HEK293 (cell line): Measurements from ENCODE around the gene NDUFB1.
A peak's percentile ranks its signal among the peaks of the same experiment; 100 is the strongest.

Experiments used
- CTCF ChIP-seq: fragments of 450-650 bp; formaldehyde crosslinking; IDR thresholded peaks from 2 replicates; pipeline ENCODE4 v1.5.1; 2016; ENCODE audit warnings: missing biosample characterization, missing genetic modification characterization
- HIC1 ChIP-seq: fragments of 450-650 bp; formaldehyde crosslinking; IDR thresholded peaks from 2 replicates; pipeline ENCODE4 v1.5.1; 2016; ENCODE audit warnings: missing biosample characterization, missing genetic modification characterization
- KLF17 ChIP-seq: fragments of 450-650 bp; formaldehyde crosslinking; IDR thresholded peaks from 2 replicates; pipeline ENCODE4 v1.5.1; 2016; ENCODE audit warnings: missing biosample characterization, missing genetic modification characterization
- MEIS1 ChIP-seq: sonication (generic); formaldehyde crosslinking; IDR thresholded peaks from 2 replicates; pipeline ENCODE4 v1.8.1; 2022; ENCODE audit warnings: missing genetic modification reagents, mild to moderate bottlenecking, borderline replicate concordance
- ZBTB11 ChIP-seq: fragments of 450-650 bp; formaldehyde crosslinking; conservative IDR thresholded peaks from 2 replicates; pipeline ENCODE4 v1.5.1; 2016; ENCODE audit warnings: low read depth, missing biosample characterization, missing genetic modification characterization
- ZBTB26 ChIP-seq: fragments of 450-650 bp; formaldehyde crosslinking; optimal IDR thresholded peaks from 2 replicates; pipeline ENCODE3; 2016; ENCODE audit warnings: missing biosample characterization, mild to moderate bottlenecking, missing genetic modification characterization
- ZFP69B ChIP-seq: fragments of 450-650 bp; formaldehyde crosslinking; IDR thresholded peaks from 2 replicates; pipeline ENCODE4 v1.5.1; 2016; ENCODE audit warnings: missing biosample characterization, missing genetic modification characterization
- ZNF112 ChIP-seq: fragments of 450-650 bp; formaldehyde crosslinking; IDR thresholded peaks from 2 replicates; pipeline ENCODE4 v1.5.0; 2017; ENCODE audit warnings: missing biosample characterization, missing genetic modification characterization
- ZNF157 ChIP-seq: fragments of 450-650 bp; formaldehyde crosslinking; IDR thresholded peaks from 2 replicates; pipeline ENCODE4 v1.5.1; 2016; ENCODE audit warnings: missing biosample characterization, missing genetic modification characterization
- ZNF211 ChIP-seq: fragments of 450-650 bp; formaldehyde crosslinking; IDR thresholded peaks from 2 replicates; pipeline ENCODE4 v1.5.1; 2016; ENCODE audit warnings: low read depth, missing biosample characterization, missing genetic modification characterization
- ZNF239 ChIP-seq: fragments of 450-650 bp; formaldehyde crosslinking; IDR thresholded peaks from 2 replicates; pipeline ENCODE4 v1.5.1; 2016; ENCODE audit warnings: missing biosample characterization, missing genetic modification characterization
- ZNF366 ChIP-seq: fragments of 450-650 bp; formaldehyde crosslinking; conservative IDR thresholded peaks from 2 replicates; pipeline ENCODE4 v1.5.1; 2016; ENCODE audit warnings: missing biosample characterization, missing genetic modification characterization
- ZNF558 ChIP-seq: fragments of 450-650 bp; formaldehyde crosslinking; IDR thresholded peaks from 2 replicates; pipeline ENCODE4 v1.5.1; 2016; ENCODE audit warnings: missing biosample characterization, missing genetic modification characterization
- ZNF561 ChIP-seq: fragments of 450-650 bp; IDR thresholded peaks from 2 replicates; pipeline ENCODE4 v1.5.1; 2018; ENCODE audit warnings: missing biosample characterization, missing genetic modification characterization, borderline replicate concordance
- ZNF580 ChIP-seq: fragments of 450-650 bp; formaldehyde crosslinking; IDR thresholded peaks from 2 replicates; pipeline ENCODE4 v1.5.1; 2016; ENCODE audit warnings: missing biosample characterization, missing genetic modification characterization
- ZNF585B ChIP-seq: fragments of 450-650 bp; formaldehyde crosslinking; IDR thresholded peaks from 2 replicates; pipeline ENCODE4 v1.5.1; 2016; ENCODE audit warnings: missing biosample characterization, missing genetic modification characterization
- ZNF626 ChIP-seq: fragments of 450-650 bp; sonication (Bioruptor Pico); formaldehyde crosslinking; IDR thresholded peaks from 2 replicates; pipeline ENCODE4 v1.5.1; 2018; ENCODE audit warnings: missing biosample characterization, missing genetic modification characterization, inconsistent platforms
- ZNF645 ChIP-seq: fragments of 450-650 bp; formaldehyde crosslinking; IDR thresholded peaks from 2 replicates; pipeline ENCODE4; 2016; ENCODE audit warnings: missing biosample characterization, missing genetic modification characterization
- ZNF660 ChIP-seq: fragments of 450-650 bp; IDR thresholded peaks from 2 replicates; pipeline ENCODE4 v1.5.1; 2018; ENCODE audit warnings: missing biosample characterization, mild to moderate bottlenecking, missing genetic modification characterization
- ZNF704 ChIP-seq: fragments of 450-650 bp; formaldehyde crosslinking; IDR thresholded peaks from 2 replicates; pipeline ENCODE4 v1.5.1; 2016; ENCODE audit warnings: missing biosample characterization, missing genetic modification characterization
- ZNF707 ChIP-seq: fragments of 450-650 bp; formaldehyde crosslinking; IDR thresholded peaks from 2 replicates; pipeline ENCODE4 v1.5.1; 2016; ENCODE audit warnings: missing biosample characterization, missing genetic modification characterization
- ZNF776 ChIP-seq: fragments of 450-650 bp; formaldehyde crosslinking; IDR thresholded peaks from 2 replicates; pipeline ENCODE4 v1.5.0; 2017; ENCODE audit warnings: missing biosample characterization, missing genetic modification characterization, borderline replicate concordance
- ZNF785 ChIP-seq: fragments of 450-650 bp; formaldehyde crosslinking; IDR thresholded peaks from 2 replicates; pipeline ENCODE4 v1.5.1; 2016; ENCODE audit warnings: missing biosample characterization, missing genetic modification characterization
- ZSCAN18 ChIP-seq: fragments of 450-650 bp; formaldehyde crosslinking; IDR thresholded peaks from 2 replicates; pipeline ENCODE4 v1.5.1; 2016; ENCODE audit warnings: missing biosample characterization, missing genetic modification characterization
- ZSCAN30 ChIP-seq: fragments of 450-650 bp; IDR thresholded peaks from 2 replicates; pipeline ENCODE4 v1.5.1; 2018; ENCODE audit warnings: missing biosample characterization, mild to moderate bottlenecking, missing genetic modification characterization, moderate library complexity

The NDUFB1 gene

GRCh38 chr14:92121670-92122350 is at the start of gene NDUFB1, which contains the start of gene CPSF2 (continued):
- TF ChIP-seq ZNF585B (tag by site-specific recombination) (no peak), HIC1 (tag by site-specific recombination) (peak; percentile 63; the same call in 1 of the 2 replicates), ZNF239 (no peak), KLF17 (peak; percentile 75; the same call in 1 of the 2 replicates), ZBTB11 (tag by site-specific recombination) (peak; percentile 44; the same call in 1 of the 2 replicates), ZNF558 (tag by site-specific recombination) (peak; percentile 72), MEIS1 (CRISPR knock-in tag) (no peak), ZNF580 (tag by site-specific recombination) (peak; percentile 92), ZBTB26 (tag by site-specific recombination) (peak; percentile 76), ZNF704 (tag by site-specific recombination) (peak; percentile 91), ZFP69B (peak; percentile 37; the same call in 1 of the 2 replicates), ZNF785 (tag by site-specific recombination) (no peak), ZNF561 (tag by site-specific recombination) (no peak), ZNF157 (no peak), ZNF366 (tag by site-specific recombination) (no peak), ZNF626 (tag by site-specific recombination) (no peak), ZNF112 (tag by site-specific recombination) (no peak), ZNF660 (tag by site-specific recombination) (0 out of 2 replicates have a peak, but pooled peaks have one; percentile 19), ZNF776 (tag by site-specific recombination) (no peak), ZSCAN30 (tag by site-specific recombination) (peak; percentile 44; the same call in 1 of the 2 replicates), ZNF211 (tag by site-specific recombination) (no peak), CTCF (tag by site-specific recombination) (peak; percentile 25; the same call in 1 of the 2 replicates), ZNF707 (no peak), ZNF645 (tag by site-specific recombination) (no peak), ZSCAN18 (tag by site-specific recombination) (peak; percentile 83)
